Kidney (tissue), 14 donors: ENCODE measurements around the gene CARD11. TPM values are rescaled to one million over a fixed set of nuclear protein-coding genes. Genes with fewer than 3 reads are reported as not detected.
A peak's percentile ranks its signal among the peaks of the same experiment; 100 is the strongest.

Experiments used
- DNase-seq, 5 donors: peaks; one replicate each; pipeline ENCODE4 v3.0.0-alpha.2; 2013 to 2020
- FAIRE-seq: peaks from 2 replicates; lab custom pipeline; 2012; peaks lifted over from hg19 to GRCh38; lab: Jason Lieb, UNC
- H3K27ac ChIP-seq, 2 donors: one replicate each; pipeline ENCODE4 v1.7.0; 2013; ENCODE audit warnings: low read depth in 2 of 2, low read length in 2 of 2, inconsistent platforms in 1 of 2
- H3K27me3 ChIP-seq: one replicate; pipeline ENCODE4 v1.7.1; 2013; ENCODE audit warnings: low read length, inconsistent platforms; ENCODE audit not compliant: control insufficient read depth, insufficient read depth
- H3K36me3 ChIP-seq, 3 donors: one replicate each; pipeline versions ENCODE4 v1.7.0 to v1.7.1; 2013; ENCODE audit warnings: low read length in 3 of 3, control low read depth in 1 of 3, inconsistent platforms in 1 of 3; ENCODE audit not compliant: insufficient read depth in 3 of 3, control insufficient read depth in 2 of 3
- H3K4me1 ChIP-seq, 3 donors: one replicate each; pipeline versions ENCODE4 v1.7.0 to v1.7.1; 2013; ENCODE audit warnings: low read length in 3 of 3, inconsistent platforms in 1 of 3, low read depth in 1 of 3; ENCODE audit not compliant: control insufficient read depth in 2 of 3, insufficient read depth in 2 of 3
- H3K4me3 ChIP-seq, 3 donors: one replicate each; pipeline versions ENCODE4 v1.7.0 to v1.8.1; 2013; ENCODE audit warnings: low read length in 3 of 3, control low read depth in 1 of 3, inconsistent platforms in 1 of 3
- H3K9ac ChIP-seq, 3 donors: one replicate each; pipeline versions ENCODE4 v1.7.0 to v1.7.1; 2013; ENCODE audit warnings: low read length in 3 of 3, control low read depth in 1 of 3, inconsistent platforms in 1 of 3
- H3K9me3 ChIP-seq, 3 donors: one replicate each; pipeline versions ENCODE4 v1.7.0 to v1.7.1; 2013; ENCODE audit warnings: low read length in 3 of 3, control low read depth in 1 of 3, inconsistent platforms in 1 of 3; ENCODE audit not compliant: control insufficient read depth in 2 of 3, insufficient read depth in 1 of 3
- intact Hi-C: fragments of 100-400 bp; cut with DNase I; formaldehyde crosslinking; loops from one replicate; pipeline ENCODE4 v1.11.1; 2022
- polyA plus RNA-seq: library from polyadenylated mRNA; stranded (reverse); fragments of 350-450 nt; fragmentation: Illumina TruSeq; extraction: RNeasy Lipid Tissue Mini Kit (QIAGEN cat#74804); gene quantifications from one replicate; pipeline ENCODE4 v1.2.3, GENCODE V29; 2014; ENCODE audit warnings: low read depth, low replicate concordance; ENCODE audit not compliant: insufficient read depth
- total RNA-seq: library from RNA; stranded (reverse); fragmentation: NEBNext Ultra II Directional; extraction: Animal tissue kit (Norgen Biotek cat#: 25700); gene quantifications from one replicate; pipeline ENCODE4 v1.2.1, GENCODE V29; 2021
- TF ChIP-seq, protein P1 (sequence below): IDR thresholded peaks from 3 replicates; pipeline ENCODE4 v1.5.1; 2012; ENCODE audit warnings: mild to moderate bottlenecking, moderate library complexity, borderline replicate concordance; ENCODE audit not compliant: insufficient read depth; ENCODE audit errors: extremely low read depth
- donor health status: control.
- donor health status: control.
- donor health status: control.
- donor health status: control.
- donor health status: control.
- donor health status: DM: yes; HTN: yes; CAD: no.
- donor health status: Normal renal cell carcinoma (clear cell type).

CARD11 gene
- total and polyA plus RNA-seq, 2 donors from 2014 or later = 0.22 to 9.6 TPM

DNA sequence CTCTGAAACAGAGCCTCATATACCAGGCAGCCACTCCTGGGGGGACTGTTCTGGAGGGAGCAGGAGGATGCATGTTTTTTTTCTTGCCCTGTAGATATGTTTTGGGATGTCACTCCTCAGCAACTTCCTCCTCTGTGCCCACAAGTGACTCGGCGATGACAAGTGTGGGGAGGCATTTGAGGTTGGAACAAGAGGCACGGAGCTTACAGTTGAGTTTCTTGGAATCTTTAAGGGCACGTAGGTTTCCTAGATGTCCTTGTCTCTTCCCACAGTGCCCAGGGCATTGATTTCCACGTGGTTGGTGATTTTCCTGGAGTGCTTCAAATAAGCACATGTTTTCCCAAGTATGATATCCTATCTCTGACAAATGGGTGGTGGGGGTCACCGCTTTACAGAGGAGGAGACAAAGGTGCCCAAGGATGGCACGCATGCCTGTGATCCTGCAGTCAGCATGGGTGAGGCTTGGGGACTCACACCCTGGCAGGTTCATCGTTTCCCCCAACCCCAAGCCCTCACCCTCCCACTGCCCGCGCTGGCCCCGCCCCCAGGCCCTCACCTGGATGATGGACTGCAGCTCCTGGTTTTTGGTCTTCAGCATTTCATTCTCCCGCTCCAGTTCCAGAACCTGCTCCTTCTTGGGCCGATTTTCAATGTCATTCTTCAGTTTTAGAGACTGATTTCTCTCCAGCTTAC, 104.3 kb downstream of the CARD11 start:
- TF ChIP-seq, protein P1, sequence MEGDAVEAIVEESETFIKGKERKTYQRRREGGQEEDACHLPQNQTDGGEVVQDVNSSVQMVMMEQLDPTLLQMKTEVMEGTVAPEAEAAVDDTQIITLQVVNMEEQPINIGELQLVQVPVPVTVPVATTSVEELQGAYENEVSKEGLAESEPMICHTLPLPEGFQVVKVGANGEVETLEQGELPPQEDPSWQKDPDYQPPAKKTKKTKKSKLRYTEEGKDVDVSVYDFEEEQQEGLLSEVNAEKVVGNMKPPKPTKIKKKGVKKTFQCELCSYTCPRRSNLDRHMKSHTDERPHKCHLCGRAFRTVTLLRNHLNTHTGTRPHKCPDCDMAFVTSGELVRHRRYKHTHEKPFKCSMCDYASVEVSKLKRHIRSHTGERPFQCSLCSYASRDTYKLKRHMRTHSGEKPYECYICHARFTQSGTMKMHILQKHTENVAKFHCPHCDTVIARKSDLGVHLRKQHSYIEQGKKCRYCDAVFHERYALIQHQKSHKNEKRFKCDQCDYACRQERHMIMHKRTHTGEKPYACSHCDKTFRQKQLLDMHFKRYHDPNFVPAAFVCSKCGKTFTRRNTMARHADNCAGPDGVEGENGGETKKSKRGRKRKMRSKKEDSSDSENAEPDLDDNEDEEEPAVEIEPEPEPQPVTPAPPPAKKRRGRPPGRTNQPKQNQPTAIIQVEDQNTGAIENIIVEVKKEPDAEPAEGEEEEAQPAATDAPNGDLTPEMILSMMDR = no peak
- H3K27me3 ChIP-seq = peaks cover 2% of the 10 kb centered on the region
- intact Hi-C loops = no loop called here
- H3K4me3 ChIP-seq = no peak overlapping the region
- no peak overlapping the region for H3K9ac ChIP-seq
- FAIRE-seq (no peak), DNase-seq (peak in 2 of 5 donors; percentile 28 to 44)
- no peaks in the 10 kb centered on the region for H3K9me3 ChIP-seq
- no peaks in the 10 kb centered on the region for H3K4me1 ChIP-seq
- no peaks in the 10 kb centered on the region for H3K36me3 ChIP-seq
- no peak overlapping the region for H3K27ac ChIP-seq

DNA sequence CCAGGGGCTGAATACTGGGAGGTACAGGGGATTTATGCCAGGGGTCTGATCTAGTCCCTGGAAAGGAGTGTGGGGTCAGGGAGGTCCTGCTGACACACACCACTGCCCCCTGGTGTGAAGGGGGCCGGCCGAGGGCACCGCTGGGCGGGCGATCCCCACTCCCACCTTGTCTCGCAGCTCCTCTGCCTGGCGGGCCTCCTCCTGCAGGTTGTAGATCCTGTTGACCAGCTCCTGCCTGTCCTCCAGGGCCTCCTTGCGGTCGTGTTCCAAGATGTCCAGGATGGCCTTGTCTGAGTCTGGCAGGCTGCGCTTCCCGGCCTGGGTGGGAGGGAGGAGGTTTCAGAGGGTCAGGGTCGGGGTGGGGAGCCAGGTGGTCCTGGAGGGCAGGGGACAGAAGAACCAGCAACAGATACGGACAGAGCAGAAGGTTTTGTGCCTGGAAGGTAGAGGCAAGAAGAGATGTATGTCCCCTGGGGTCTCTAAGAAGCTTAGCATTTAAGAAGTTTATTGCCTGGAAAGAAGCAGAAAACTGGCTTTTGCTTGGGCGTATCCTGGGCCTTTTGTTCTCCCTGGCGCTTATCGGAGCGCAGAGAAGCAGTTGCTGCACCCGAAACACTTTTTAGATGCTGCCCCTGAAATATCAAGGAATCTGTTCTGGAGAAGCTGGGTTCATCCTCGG, 105.0 kb downstream of the CARD11 start:
- H3K4me3 ChIP-seq = no peak overlapping the region
- TF ChIP-seq, protein P1 = no peak
- FAIRE-seq (no peak), DNase-seq (peak; percentile 37 to 71 (median 50))
- no peaks in the 10 kb centered on the region for H3K4me1 ChIP-seq
- H3K27ac ChIP-seq = no peak overlapping the region
- intact Hi-C loops = no loop called here
- no peaks in the 10 kb centered on the region for H3K9me3 ChIP-seq
- H3K27me3 ChIP-seq = peaks cover 2% of the 10 kb centered on the region
- H3K36me3 ChIP-seq = no peaks in the 10 kb centered on the region
- H3K9ac ChIP-seq = no peak overlapping the region

DNA sequence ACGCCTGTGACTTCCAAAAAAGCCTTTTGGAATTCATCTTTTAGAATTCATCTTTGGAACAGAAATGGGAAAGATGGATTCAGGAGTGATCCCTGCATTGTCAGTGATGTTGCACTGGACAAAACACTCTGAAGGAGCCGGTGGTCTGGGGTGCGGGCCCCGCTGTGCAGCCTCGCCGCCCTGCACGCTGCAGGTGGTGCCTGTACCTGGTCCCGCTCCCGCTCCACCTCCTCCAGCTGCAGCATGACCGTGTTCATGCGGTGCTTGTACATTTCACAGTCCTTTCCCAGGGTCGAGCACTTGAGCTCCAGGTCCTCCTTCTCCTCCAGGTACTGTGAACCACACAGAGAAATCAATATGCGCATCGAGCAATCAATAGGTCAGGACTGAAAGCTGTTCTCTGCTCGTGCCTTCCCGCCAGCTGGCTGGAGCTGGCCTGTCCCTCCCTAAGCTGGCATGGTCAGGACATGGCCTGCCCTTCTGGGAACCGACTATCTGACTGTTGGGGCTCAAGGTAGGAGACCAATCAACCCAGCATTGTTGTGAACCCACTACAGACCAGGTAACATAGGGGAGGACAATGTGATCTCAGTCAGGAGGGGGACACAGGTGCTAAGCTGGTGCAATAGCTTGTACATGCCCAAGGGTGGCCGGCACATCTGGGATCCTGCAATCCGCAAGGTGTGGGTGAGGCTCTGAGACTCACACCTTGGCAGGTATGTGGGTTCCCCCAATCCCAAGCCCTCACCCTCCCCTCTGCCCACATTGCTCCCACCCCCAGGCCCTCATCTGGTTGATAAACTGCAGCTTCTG, 105.8 kb downstream of the CARD11 start:
- TF ChIP-seq, protein P1 = no peak
- no peak for FAIRE-seq
- Histone ChIP-seq H3K4me3 (no peak overlapping the region), H3K9ac (no peak overlapping the region), H3K4me1 (no peaks in the 10 kb centered on the region), H3K27ac (no peak overlapping the region), H3K27me3 (peaks cover 2% of the 10 kb centered on the region), H3K9me3 (no peaks in the 10 kb centered on the region), H3K36me3 (no peaks in the 10 kb centered on the region)
- peak in 2 of 5 donors; percentile 29 to 39 for DNase-seq
- intact Hi-C loops = no loop called here
